G401 (cell line): Measurements from ENCODE around the gene ZNF526. TPM values are rescaled to one million over a fixed set of nuclear protein-coding genes. Genes with fewer than 3 reads are reported as not detected.

Source experiments
- DNase-seq: peaks from one replicate; pipeline ENCODE4 v3.0.0-alpha.2; 2015; ENCODE audit warnings: low spot score
- in situ Hi-C: cut with HindIII; loops from 2 replicates; pipeline ENCODE4 v1.10.0; 2016; ENCODE audit warnings: low sequenced_read_pairs, mixed read lengths
- total RNA-seq: library from RNA; depleted of rRNA; stranded (reverse); fragments of >200 nt; shearing (Covaris generic); gene quantifications from 2 replicates; pipeline ENCODE4 v1.2.3, GENCODE V29; 2014

Gene ZNF526
- total RNA-seq, 1 experiment from 2014 or later: 13.6 TPM

DNA sequence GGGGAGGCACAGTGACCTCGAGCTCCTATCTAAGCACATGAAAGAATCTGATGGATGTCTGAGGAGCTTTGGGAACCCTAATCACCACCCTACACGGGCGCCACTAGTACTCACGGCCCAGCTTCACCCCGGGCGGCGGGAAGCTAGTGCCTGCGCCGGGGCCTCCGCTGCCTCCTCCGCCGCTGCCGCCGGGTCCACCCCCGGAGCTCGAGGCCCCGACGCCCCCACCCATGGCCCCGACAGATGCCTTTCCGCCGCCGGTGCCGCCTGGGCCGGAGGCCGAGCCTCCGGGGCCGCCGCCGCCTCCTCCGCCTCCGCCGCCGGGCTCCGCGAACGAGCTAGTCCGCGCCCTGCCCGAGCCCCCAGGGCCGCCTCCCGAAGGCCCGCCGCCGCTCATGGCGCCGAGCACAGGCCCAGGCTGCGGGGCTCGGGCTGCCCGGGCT, 22.0 kb downstream of the ZNF526 start:
- in situ Hi-C loops: no loop called here
- no peak for DNase-seq

DNA sequence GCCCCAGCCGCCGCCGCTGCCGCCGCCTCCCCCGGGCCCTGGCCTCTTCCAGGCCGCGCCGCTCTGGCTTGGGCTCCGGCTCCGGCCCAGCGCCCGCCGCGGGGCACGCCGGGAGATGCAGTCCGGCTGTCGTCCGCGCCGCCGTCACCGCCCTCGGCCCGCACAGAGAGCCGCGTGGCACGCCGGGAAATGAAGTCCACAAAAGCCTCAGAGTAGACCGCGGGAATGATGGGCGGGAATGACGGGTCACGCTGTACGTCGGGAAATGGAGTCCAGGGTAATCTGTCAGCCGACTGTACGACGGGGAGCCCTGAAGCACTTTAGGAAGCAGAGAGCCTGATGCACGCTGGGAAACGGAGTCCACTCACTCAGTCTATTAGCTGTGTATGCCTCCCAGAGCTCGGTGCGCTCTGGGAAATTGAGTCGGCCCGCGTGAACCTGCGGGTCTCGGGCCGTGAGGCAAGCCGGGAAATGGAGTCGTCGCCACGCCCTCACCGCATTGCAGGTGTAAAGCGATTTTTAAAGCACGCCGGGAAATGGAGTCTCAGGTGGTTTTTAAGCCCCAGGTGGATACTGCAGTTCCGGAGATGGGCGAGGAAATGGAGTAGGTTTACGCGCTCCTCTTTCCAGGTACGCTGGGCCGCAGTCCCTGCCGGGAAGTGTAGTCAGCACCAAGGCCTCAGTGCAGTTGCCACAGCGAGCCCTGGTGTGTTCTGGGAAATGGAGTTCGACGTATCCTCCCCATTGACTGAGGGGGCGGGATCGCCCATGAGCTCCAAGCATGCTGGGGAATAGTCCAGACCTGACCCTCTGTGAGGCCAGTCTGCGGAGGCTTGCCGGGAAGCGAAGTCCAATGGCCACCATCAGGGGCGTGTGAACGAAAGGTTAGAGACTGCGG, 22.6 kb downstream of the ZNF526 start, which contains the start of gene GSK3A:
TSS of gene GSK3A (minus strand) at position 91 of the 898 bp plus-strand sequence. CDS start 137 bp downstream, outside the sequence.
- peak; percentile 100 for DNase-seq
- in situ Hi-C loops: no loop called here

DNA sequence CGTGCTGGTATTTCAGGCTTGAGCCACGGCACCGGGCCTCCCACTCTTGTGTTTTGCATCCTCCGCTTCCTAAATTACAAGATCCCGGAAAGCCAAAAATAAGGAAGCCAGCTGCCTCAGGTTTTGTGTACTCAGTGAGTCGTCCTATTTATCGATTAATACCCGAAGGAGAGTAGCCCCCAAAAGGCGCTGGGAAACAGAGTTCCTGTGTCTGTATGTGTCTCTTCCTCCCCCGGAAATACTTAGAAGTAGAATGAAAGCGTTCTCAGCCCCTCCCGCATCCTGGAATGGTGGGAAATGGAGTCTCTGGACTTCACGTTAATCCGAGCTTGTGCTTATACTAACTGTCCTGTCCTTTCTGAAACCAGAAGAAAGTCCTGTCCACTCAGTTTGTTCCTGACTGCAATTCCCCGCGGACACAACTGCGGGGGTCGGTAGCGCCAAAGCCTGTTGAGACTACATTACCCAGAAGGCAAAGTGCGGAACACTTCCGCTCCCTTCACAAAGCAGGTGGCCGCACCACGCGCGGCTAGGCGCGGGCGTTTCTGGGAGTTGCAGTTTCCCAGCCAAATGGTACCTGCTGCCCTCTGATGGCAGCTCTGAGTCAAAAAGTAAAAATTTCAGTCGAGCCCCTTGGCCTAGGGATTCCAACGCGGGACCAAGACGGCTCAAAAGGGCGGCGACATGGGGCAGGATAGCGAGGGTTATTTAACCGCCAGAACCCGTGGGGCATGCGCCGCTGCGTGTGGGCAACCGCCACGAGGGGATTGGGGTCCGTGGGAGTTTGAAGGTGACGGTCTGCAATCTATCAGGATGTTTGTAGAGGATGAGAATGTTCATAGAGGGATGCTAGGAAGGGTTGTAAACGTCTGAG, 24.5 kb downstream of the ZNF526 start:
- in situ Hi-C loops: no loop called here
- peak; percentile 95 for DNase-seq

DNA sequence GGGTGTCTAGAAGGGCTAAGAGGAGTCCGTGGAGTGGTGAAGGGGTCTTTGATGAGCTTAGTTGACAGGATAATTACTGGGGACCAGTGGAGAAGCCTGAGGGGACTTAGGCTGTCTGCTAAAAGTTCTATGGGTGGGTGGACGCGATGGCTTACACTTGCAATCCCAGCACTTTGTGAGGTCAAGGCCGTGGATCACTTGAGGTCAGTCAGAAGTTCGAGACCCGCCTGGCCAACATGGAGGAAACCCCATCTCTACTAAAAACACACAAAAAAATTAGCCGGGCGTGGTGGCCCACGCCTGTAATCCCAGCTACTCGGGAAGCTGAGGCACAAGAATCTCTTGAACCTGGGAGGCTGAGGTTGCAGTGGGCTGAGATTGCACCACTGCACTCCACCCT, 25.1 kb downstream of the ZNF526 start:
- no peak for DNase-seq
- in situ Hi-C loops: no loop called here

DNA sequence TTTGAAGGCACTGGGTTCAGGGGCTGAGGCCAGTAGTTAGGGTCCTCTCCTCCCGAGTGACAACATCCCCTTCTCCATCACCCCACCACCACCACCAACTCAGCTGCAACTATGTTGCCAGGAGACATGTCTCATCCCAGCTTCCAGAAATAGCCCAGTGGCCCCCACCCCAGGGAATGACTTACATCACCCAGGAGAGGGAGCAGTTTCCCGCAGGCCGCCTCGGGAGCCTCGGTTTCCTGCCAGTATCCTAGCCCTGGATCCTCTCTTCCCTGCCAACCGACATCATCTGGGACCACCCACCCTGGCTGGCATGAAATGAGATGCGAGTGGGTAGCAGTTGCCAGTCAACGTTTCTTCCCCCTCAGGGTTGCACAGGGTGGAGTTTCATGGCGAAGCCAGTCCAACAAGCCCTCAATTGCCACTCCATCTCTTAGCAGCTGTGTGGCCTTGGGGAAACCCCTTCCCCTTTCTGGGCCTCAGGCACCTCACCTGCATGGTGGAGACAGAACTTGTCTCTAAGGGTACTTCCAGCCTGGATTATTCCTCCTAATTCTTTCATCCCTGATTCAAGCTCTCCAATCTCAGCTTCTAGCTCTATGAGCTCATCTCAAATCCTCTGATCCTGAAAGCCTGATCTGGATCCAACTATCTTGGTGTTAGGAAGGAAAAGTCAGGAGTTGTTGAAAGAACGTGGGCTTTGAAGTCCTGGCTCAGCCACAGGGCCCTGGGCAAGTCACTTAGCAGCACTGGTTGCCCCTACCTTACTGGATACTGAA, 26.2 kb downstream of the ZNF526 start:
- DNase-seq: peak; percentile 76
- in situ Hi-C loops: no loop called here

DNA sequence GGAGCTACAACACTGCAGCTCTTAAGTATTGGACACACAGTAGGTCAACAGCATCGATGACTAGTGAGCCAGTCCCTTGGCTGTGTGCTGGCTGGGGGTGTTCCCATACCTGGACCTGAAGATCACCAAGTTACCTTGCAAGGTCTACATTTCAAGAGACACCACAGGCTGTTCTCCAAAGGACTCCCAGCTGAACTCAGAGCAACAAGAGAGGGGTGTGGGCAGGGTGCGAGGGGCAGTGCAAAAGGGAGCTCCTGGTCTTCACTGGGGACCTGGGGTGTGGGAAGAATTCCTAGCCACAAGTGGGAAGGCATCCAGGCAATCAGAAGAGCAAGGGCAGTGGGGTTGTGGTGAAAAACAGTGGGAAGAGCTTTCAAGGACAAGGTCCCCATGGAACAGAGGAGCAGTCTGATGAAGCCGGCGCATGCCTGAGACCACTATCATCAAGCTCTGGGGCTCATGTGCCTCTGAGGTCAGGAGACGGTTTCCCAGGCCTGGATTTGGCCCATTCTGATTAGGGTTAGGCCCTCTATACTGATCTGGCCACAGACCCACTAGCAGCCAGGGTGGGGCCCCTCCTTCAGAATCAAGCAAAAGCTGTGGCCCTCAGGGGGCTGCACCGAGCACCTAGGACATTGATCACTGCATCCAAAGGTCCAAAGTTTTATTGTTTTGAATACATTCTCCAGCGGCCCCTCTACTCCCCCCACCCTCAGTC, 27.0 kb downstream of the ZNF526 start:
- in situ Hi-C loops: no loop called here
- DNase-seq: no peak

DNA sequence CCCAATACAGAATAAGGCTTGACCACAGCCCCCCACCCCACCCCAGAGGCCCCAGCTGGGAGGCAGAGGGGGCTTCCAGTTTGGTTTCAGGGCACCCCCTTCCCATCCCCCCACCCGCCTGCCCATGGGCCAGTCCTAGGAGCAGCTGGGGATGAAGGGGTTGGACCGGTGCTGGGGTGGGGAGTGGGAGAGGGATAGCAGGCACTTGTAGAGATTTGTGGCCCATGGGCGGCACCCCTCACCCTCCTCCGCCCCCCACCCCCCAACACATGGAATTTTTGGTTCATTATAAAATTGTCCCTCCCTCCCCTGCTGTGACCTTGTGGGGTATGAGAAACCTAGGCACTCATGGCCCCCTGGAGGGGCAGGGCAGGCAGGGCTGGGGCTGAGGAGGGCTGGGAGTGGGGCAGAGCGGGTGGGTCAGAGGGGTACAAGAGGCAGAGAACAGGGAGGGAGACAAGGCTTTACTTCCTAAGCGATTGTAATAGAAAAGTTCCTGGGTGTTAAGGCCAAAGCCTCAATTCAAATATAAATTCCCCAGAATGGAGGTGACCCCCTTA, 27.6 kb downstream of the ZNF526 start:
- in situ Hi-C loops: no loop called here
- DNase-seq: no peak

DNA sequence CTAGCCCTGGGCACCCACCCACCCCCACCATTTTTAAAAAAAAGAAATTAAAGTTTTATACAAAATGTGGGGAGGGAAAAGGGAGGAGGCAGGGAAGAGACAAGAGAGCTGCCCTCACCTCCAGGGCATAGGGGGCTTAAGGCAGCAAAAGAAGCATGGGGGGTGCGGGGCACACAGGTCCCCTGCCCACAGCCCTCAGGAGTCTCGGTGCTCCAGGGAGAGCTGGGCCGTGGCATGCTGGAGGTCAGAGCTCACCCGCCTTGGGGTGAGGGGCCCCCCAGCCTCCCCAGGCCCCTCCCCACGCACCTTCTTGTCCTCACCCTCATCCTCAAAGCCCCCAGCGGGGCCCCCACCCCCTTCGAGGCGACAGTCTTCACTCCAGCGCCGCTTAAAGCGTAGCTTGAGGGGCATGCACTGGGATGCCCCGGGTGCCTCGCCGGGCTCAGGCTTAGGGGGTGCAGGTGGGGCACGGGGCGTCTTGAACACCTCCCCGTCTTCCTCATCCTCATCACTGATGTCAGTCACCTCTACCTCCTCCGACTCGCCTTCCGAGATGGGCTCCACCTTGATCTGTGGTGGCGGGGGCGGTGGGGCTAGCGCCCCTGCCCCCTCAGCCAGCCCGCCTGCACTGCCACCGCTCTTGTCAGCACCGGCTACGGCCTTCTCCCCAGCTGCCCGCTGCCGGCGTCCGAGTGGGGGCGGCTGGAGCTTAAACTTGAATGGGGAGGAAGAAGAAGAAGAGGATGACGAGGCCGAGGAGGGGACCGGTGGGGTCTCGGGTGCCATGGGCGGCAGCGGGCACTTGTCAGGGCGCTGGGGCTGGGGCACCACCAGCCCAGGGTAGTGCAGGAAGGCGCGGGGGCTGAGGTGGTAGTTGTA, 28.4 kb downstream of the ZNF526 start:
- in situ Hi-C loops: no loop called here
- no peak for DNase-seq

DNA sequence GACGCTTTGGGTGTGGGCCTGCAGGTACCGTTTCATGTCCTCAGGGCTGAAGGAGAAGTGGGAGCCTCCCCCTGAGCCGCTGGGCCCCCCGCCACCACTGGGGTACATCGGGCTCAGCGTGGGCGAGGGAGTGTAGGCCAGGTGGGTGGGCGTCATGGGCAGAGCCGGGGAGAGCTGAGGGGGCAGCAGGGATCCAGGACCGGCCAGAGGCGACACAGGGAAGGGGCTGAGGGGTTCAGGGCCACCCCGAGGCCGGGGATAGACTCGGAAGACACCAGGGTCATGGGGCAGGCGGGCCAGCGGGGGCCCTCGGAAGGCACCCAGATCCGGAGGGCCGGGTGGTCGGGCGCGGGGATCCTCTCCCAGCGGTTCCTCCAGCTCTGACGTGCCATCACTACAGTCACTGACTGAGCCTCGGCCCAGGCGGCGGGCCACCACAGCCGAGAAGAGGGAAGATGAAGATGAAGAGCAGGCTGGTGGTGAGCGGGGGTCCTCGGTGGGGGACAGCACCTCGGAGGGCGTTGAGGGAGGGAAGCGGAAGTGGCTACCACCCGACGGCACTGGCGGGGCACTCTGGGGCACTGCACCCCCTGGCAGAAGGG, 29.1 kb downstream of the ZNF526 start:
- in situ Hi-C loops: no loop called here

DNA sequence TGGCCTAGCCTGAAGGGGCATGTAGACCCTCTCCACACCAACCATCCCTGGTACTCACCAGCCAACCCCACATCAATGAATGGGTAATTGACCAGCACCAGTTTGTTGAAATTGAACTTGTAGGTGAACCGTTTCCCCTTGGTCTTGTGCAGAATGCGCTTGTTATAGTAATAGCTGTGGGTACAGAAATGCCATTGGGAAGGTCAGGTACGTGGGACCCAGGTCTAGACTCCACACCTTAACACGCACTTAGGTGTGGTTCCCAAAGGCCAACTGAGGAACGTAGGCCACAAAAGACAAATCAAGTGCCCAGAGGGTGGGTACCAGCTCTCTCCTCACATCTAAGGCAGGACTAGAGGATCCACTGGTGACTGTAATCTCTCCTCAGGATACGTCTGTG, 29.7 kb downstream of the ZNF526 start:
- no peak for DNase-seq
- in situ Hi-C loops: no loop called here

More for the DNA sequence above, 29.1 kb downstream of the ZNF526 start:
- DNase-seq: no peak

DNA sequence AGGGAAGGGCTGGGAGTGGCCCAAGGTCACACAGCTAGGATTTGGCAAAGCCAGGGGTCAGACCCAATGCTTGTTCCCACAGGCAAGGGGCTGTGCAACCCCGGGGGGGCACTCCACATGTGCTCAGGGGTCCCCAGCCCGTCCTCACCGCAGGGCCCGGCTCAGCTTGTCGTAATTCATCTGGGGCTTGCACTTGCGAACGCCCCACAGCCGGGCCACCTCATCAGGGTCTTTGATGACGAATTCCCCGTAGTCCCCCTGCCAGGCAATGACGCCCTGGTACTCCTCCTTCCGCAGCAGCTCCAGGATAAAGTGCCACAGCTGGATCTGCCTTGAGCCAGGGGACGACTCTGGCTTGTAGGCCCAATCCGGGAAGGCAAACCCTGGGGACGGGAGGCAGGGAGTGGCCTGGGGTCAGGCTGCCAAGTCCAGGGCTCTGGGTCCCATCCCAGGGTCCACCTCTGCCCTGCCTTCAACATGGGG, 30.1 kb downstream of the ZNF526 start:
- no peak for DNase-seq
- in situ Hi-C loops: no loop called here

DNA sequence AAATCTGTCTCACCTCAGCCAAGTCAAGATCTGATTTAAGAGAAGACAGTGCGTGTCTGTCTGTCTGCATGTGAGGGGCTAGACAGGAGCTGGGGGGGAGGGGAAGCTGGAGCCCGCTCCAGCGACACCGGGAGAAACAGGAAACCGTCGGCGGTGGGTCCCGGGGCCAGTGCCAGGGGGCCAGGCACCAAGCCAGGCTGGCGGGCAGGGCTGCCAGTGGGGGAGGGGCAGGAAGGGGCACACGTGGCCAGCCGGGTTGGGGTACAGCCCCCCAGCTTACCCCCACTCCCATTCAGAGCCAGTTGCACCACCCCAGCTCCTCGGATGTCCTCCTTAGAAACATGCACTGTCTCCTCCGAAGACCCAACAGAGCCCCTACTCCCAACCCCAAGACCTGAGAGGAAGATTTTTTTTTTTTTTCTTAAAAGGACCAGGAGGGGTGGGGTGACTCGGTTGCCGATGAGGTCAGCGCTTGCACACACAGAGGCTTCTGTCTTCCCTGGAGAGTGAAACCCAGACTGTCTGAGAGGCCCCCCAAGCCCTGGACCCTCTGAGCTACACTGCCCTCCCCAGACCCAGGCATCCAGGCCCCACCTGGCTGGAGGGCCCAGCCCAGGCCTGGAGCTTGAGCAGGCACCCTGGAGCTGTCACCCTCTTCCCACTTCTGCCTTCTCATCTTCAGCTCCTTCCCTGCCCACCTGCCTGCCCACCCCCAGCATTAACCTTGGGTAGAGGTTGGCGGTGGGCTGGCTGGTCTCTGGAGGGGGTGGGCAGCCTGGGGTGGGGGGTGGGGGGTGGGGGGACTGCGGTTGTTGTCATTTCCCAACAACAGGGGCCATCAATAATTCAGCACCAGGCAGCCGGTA, 30.8 kb downstream of the ZNF526 start:
- in situ Hi-C loops: no loop called here

DNA sequence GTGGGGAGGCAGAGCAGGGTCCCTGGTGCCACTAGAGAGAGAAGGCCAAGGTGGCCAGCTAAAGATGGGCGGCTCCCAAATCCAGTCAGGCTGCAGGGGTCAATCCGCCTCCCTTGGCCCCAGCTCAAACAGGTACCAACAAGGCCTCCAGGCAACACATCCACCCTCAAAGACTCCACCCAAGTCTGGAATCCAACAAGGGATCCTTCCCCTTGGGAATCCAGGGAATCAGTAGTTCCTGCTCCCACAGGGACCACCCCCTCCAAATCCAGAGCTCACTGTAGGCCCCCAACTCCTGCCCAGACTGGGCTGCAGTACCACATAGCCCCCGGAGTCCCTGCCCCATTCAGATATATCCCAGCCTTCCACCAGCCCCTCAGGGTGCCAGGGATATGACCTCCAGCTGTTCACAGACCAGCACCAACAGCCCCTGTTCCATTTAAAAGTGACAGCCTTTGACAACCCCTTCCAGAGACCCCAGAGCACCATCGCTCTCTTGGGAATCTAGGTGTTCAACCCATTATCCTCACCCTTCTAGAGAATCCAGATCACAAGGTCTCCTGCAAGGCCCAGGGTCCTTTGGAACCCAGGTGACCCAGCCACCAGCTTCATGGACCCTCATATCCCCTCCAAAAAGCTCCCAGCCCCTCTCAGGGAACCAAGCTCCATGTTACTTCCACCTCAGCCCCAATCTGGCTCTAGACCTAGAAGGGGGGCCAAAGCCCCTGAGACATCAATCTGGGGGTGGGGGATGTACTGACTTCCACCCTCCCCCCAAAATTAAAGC, 31.7 kb downstream of the ZNF526 start:
- DNase-seq: peak; percentile 17
- in situ Hi-C loops: no loop called here

More for the DNA sequence above, 30.8 kb downstream of the ZNF526 start:
- DNase-seq: no peak

DNA sequence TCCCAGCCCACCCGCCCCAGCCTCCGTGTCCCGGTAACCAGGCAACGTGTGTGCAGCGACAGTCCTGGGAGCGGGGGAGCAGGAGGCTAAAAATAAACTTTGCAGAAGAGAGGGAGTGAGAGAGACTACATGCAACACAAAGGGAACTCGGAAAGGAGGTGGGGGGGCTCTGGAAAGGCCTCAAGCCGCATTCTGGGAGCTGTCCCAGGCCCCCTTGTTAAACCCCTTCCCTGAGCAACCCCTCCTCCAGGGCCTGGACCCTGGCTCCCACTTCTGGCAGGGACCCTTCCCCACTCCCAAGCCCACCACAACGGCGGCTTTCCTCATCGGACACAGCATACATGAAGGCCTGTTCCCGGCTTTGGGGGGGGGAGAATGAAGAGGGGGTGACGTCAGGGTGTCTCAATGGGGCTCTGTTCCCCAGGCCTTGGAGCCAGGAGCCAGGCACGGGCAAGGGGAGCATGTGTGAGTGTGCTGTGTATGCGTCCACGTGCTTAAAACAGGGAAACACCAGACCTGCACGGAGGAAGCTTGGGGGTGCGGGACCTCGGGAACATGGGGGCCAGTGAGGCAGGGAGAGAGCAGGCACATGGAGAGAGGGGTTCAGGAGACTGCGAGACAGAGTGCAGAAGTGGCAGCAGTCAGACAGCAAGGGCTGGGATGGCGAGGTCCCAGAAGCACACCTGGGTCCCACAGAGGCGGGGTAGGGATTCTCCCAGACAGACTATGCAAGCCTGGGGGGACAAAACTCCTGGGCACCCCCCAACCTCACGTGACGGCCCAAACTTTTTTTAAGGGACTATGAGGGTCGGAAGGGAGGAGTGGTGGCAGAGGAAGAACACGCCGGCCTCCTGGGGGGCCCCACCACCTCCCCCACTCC, 32.5 kb downstream of the ZNF526 start:
- peak; percentile 73 for DNase-seq
- in situ Hi-C loops: no loop called here
